ENCODE data around the gene LMBR1.

Gene LMBR1

DNA sequence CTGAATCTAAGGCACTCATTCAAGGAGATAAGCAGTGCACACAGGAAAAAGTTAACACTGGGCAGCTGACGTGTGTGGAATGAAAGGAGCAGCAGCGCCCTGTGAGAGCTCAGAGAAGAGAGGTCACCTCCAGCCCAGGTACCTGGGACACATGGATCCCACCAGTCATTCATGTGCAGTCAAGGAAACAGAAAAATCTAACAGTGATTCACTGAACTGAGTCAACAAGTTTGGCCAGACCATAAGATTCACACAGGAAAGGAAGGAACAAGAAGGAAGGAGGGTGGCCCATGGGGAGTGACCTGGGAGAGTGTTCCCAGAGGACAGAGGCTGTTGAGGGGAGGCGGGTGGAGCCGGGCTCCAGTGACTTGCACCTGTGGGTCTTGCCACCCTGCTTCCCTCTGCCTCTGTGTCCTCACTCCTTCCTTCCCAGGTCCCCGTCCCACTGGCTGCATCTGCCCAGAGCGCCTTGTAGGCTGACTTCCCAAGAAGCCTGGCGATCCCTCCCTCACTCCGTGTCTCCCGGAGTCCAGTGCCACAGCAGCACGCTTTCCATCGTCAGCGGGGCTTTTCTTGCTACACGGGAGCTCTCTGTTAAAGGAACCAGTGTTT is 224.7 kb downstream of the LMBR1 start:
- Mint-ChIP-seq H3K27ac (no peak overlapping the region), H3K4me3 (no peak overlapping the region), H3K4me1 (ENCODE audit: low read depth) (no peaks in the 10 kb centered on the region), H3K9me3 (ENCODE audit: low read depth) (no peaks in the 10 kb centered on the region), H3K36me3 (peaks cover 4% of the 10 kb centered on the region), H3K27me3 (no peaks in the 10 kb centered on the region)

- no peaks in the 10 kb centered on the region for H3K27me3 Mint-ChIP-seq
- H3K4me1 Mint-ChIP-seq (ENCODE audit: low read depth) = no peaks in the 10 kb centered on the region
- peaks cover 4% of the 10 kb centered on the region for H3K36me3 Mint-ChIP-seq
- H3K9me3 Mint-ChIP-seq (ENCODE audit: low read depth) = no peaks in the 10 kb centered on the region
- H3K4me3 Mint-ChIP-seq = no peak overlapping the region
- H3K27ac Mint-ChIP-seq = no peak overlapping the region
Measured at GRCh38 chr7:156667110-156667426, 225.9 kb downstream of the LMBR1 start.

DNA sequence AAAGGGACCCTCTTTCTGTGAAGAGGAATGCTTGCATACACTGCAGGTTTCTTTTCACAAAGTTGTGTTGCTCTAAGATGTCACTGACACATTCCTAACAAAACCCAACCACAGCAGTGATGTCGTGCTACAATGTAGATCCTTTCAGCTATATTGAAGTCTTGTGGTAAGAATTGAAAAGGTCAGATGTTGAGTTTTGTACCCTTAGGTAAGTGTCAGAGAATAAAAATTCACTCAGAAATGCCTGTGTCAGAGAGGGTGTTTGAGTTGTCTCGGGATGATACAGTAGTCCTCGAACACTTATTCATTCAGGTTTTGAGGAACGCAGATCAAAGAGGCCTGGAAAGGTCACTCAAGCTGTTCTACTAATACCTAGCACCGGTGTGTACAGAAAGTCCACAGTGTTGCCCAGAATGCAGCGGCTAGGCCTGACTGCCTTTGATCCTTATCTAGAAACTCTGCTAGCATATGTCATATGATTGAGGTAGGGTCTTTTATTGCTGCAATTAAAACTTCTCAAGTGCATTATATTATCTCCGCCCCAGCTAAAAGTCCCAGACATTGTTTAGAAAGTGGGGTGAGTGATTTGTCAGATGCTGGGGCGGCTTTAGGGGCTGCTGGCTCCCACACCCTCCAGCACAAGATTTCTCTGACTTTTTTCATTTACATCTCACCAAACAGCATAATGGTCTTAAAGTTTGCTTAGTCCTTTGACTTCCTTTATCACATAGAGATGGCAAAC is 226.4 kb downstream of the LMBR1 start:
- H3K36me3 Mint-ChIP-seq = peaks cover 4% of the 10 kb centered on the region
- no peaks in the 10 kb centered on the region for H3K9me3 Mint-ChIP-seq (ENCODE audit: low read depth)
- no peaks in the 10 kb centered on the region for H3K27me3 Mint-ChIP-seq
- H3K27ac Mint-ChIP-seq = no peak overlapping the region
- no peak overlapping the region for H3K4me3 Mint-ChIP-seq
- no peaks in the 10 kb centered on the region for H3K4me1 Mint-ChIP-seq (ENCODE audit: low read depth)

DNA sequence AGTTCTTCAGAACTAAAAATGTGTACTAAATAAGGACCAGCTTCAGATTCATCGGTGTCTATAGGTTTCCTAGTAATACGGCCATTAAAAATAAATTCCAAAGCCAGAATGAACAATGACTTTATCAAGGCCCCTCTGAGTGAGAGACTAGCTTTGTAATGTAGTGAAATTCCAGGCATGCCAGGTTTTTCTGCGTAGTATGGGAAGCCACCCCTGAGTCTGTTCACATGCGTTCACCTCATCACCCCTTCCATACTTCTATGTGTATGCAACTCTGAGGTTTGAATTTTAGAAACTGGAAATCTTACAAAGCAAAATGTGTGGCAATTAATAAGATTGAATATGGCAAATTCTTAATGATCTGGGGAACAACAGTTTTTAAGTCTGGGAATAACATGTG is 227.9 kb downstream of the LMBR1 start:
- Mint-ChIP-seq H3K36me3 (peaks cover 4% of the 10 kb centered on the region), H3K4me1 (ENCODE audit: low read depth) (no peaks in the 10 kb centered on the region), H3K27ac (no peak overlapping the region), H3K27me3 (no peaks in the 10 kb centered on the region), H3K9me3 (ENCODE audit: low read depth) (no peaks in the 10 kb centered on the region), H3K4me3 (no peak overlapping the region)

- no peaks in the 10 kb centered on the region for H3K4me1 Mint-ChIP-seq (ENCODE audit: low read depth)
Measured at GRCh38 chr7:156662277-156662676, 230.7 kb downstream of the LMBR1 start.

DNA sequence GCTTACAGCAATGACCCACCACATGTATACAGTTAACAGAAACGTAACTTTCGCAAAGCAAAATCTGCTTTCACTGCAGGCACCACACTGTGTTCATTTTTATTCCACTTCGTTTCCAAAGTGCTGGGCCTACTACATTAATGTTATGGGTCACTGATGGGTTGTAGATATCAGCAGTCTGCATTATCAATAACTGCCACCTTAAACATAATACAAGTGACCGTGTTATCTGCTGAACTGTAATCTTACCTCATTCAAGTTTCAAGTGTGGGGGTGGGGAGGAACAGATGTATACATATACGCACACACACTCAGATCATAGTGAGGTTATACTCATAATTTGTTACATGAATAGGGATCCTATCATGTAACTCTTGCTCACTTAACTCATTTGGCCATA is 231.3 kb downstream of the LMBR1 start:
- no peak overlapping the region for H3K27ac Mint-ChIP-seq
- no peaks in the 10 kb centered on the region for H3K9me3 Mint-ChIP-seq (ENCODE audit: low read depth)
- no peak overlapping the region for H3K4me3 Mint-ChIP-seq
- no peaks in the 10 kb centered on the region for H3K4me1 Mint-ChIP-seq (ENCODE audit: low read depth)
- H3K36me3 Mint-ChIP-seq = no peaks in the 10 kb centered on the region
- H3K27me3 Mint-ChIP-seq = no peaks in the 10 kb centered on the region

More at GRCh38 chr7:156662277-156662676, 230.7 kb downstream of the LMBR1 start:
- no peaks in the 10 kb centered on the region for H3K27me3 Mint-ChIP-seq
- no peak overlapping the region for H3K27ac Mint-ChIP-seq
- no peak overlapping the region for H3K4me3 Mint-ChIP-seq
- H3K9me3 Mint-ChIP-seq (ENCODE audit: low read depth) = no peaks in the 10 kb centered on the region
- no peaks in the 10 kb centered on the region for H3K36me3 Mint-ChIP-seq

- no peaks in the 10 kb centered on the region for H3K4me1 Mint-ChIP-seq (ENCODE audit: low read depth)
- no peak overlapping the region for H3K4me3 Mint-ChIP-seq
- no peaks in the 10 kb centered on the region for H3K36me3 Mint-ChIP-seq
- H3K27ac Mint-ChIP-seq = no peak overlapping the region
- no peaks in the 10 kb centered on the region for H3K27me3 Mint-ChIP-seq
- H3K9me3 Mint-ChIP-seq (ENCODE audit: low read depth) = no peaks in the 10 kb centered on the region
Measured at GRCh38 chr7:156659961-156660360, 233.0 kb downstream of the LMBR1 start.

DNA sequence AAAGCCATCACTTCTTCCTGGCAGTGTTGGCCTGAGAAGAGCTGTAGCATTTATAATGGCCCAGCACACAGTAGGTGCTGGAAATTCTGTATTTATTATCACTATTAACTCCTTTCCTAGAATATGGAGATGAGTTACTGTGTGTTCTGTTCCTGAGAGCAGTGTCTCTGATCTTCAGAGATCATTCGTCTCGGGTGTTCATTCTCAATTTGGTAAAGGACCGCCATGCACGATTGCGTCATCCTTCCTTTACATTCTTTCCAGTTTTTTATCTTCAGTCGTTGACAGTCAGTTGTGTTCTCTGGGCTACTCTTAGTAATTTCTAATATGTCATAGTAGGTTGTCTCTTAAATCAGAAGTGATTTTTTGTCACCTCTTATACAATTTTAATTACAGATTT is 233.8 kb downstream of the LMBR1 start:
- Mint-ChIP-seq H3K27me3 (no peaks in the 10 kb centered on the region), H3K27ac (no peak overlapping the region), H3K36me3 (no peaks in the 10 kb centered on the region), H3K4me1 (ENCODE audit: low read depth) (no peaks in the 10 kb centered on the region), H3K4me3 (no peak overlapping the region), H3K9me3 (ENCODE audit: low read depth) (no peaks in the 10 kb centered on the region)

DNA sequence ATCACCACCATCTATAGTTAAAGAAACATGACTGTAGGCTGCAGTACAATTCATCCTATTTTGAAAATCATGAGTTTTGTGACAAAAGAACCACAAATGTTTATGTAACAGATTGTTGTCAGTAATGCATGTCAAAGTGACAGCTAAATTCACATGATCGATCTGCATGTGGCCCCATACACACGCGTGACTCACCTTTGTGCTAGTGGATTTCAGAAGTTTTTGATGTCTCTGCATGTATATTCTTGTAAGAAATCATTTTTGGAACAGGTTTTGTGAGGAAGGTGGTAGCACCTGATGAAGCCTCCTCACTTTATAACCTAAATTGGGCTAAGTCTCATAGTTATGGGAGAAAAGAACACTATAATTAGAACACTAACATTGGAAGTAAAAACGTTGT is 235.3 kb downstream of the LMBR1 start:
- Mint-ChIP-seq H3K9me3 (ENCODE audit: low read depth) (no peaks in the 10 kb centered on the region), H3K4me3 (no peak overlapping the region), H3K36me3 (no peaks in the 10 kb centered on the region), H3K27ac (no peak overlapping the region), H3K27me3 (peaks cover 3% of the 10 kb centered on the region), H3K4me1 (ENCODE audit: low read depth) (no peaks in the 10 kb centered on the region)

DNA sequence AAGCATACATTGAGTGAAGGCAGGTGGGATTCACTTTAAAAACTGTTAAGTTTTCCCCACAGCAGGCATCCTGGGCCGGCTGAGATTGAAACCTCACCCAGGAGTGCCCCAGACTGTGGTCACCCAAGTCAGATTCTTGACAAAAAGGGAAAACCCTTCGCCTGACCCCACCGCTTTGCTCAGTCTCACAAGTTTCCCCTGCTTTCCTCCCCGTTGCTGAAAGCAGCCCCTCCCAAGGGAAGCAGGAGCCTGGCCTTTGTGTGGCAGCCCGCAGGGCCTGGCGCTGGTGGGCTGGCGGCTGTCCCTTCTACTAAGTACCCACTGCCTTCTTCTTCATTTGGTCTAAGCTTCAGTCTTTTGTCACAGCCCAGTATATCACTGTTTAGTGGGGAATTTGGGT is 236.4 kb downstream of the LMBR1 start:
- Mint-ChIP-seq H3K4me3 (no peak overlapping the region), H3K9me3 (ENCODE audit: low read depth) (no peaks in the 10 kb centered on the region), H3K27me3 (peaks cover 4% of the 10 kb centered on the region), H3K36me3 (no peaks in the 10 kb centered on the region), H3K4me1 (ENCODE audit: low read depth) (no peaks in the 10 kb centered on the region), H3K27ac (no peak overlapping the region)

- Mint-ChIP-seq H3K36me3 (no peaks in the 10 kb centered on the region), H3K4me1 (ENCODE audit: low read depth) (no peaks in the 10 kb centered on the region), H3K9me3 (ENCODE audit: low read depth) (no peaks in the 10 kb centered on the region), H3K27ac (no peak overlapping the region), H3K27me3 (peaks cover 4% of the 10 kb centered on the region), H3K4me3 (no peak overlapping the region)
Measured at GRCh38 chr7:156655983-156656382, 237.0 kb downstream of the LMBR1 start.

GRCh38 chr7:156655251-156655650 is 237.7 kb downstream of the LMBR1 start:
- H3K9me3 Mint-ChIP-seq (ENCODE audit: low read depth) = no peaks in the 10 kb centered on the region
- H3K4me3 Mint-ChIP-seq = no peak overlapping the region
- no peaks in the 10 kb centered on the region for H3K4me1 Mint-ChIP-seq (ENCODE audit: low read depth)
- H3K36me3 Mint-ChIP-seq = no peaks in the 10 kb centered on the region
- H3K27ac Mint-ChIP-seq = no peak overlapping the region
- peaks cover 9% of the 10 kb centered on the region for H3K27me3 Mint-ChIP-seq

DNA sequence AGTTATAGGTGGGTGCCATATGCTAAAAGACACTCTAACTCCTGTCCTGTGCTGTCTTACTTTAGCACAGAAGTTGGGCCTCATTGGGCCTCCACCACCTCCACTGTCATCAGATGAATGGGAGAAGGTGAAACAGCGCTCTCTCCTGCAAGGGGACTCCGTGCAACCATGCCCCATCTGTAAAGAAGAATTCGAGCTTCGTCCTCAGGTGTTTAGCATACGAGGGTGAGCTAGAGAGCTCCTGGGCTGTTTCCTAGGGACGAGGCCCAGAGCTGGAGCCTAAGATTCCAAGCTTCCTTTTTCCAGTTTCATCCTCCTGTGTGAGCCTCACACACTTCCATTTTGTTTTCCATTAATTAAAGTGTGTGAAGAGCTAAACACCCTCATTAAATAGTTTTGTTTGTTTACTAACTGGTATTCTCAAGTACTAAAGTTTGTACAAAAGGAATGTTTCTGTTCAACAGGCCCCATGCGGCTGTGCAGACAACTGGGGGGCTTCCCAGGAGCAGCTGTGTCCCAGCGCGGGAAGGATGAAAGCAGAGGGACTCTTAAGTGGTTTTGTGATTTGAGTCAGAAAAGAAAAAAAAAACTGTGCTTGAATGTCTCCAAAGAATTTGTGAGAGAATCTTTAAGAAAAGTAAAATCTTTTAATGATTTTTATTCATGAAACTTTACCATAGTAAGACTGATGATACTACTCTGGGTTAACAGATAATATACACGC is 238.3 kb downstream of the LMBR1 start:
- Mint-ChIP-seq H3K36me3 (no peaks in the 10 kb centered on the region), H3K27me3 (peaks cover 10% of the 10 kb centered on the region), H3K4me3 (no peak overlapping the region), H3K27ac (no peak overlapping the region), H3K4me1 (ENCODE audit: low read depth) (no peaks in the 10 kb centered on the region), H3K9me3 (ENCODE audit: low read depth) (no peaks in the 10 kb centered on the region)

DNA sequence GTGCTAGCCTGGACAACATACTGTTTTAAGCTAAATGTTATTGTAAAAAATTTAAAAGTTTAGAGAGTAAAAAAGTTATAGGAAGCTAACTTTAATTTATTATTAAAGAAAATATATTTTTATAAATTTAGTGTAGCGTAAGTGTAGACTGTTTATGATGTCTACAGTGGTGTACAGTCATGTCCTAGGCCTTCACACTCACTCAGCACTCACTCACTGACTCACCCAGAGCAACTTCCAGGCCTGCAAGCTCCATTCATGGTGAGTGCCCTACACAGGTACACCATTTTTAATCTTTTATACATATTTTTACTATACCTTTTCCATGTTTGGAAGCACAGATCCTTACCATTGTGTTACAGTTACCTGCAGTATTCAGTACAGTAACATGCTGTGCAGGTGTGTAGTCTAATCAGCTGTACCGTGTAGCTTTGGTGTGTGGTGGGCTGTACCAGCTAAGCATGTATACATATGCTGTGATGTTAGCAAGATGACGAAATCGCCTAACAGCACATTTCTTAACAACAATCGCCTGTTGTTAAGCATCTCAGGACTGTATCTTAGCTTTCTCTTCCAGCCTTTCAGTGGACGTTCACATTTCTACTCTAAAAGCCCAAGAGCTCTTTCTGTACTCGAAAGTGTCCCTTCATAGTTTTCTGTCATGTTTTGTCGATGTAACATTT is 240.0 kb downstream of the LMBR1 start:
- peaks cover 22% of the 10 kb centered on the region for H3K27me3 Mint-ChIP-seq
- H3K4me1 Mint-ChIP-seq (ENCODE audit: low read depth) = no peaks in the 10 kb centered on the region
- H3K4me3 Mint-ChIP-seq = no peak overlapping the region
- H3K27ac Mint-ChIP-seq = no peak overlapping the region
- no peaks in the 10 kb centered on the region for H3K9me3 Mint-ChIP-seq (ENCODE audit: low read depth)
- no peaks in the 10 kb centered on the region for H3K36me3 Mint-ChIP-seq

GRCh38 chr7:156651474-156651873 is 241.5 kb downstream of the LMBR1 start:
- Mint-ChIP-seq H3K4me1 (ENCODE audit: low read depth) (no peaks in the 10 kb centered on the region), H3K27me3 (peaks cover 30% of the 10 kb centered on the region), H3K4me3 (no peak overlapping the region), H3K9me3 (ENCODE audit: low read depth) (no peaks in the 10 kb centered on the region), H3K27ac (no peak overlapping the region), H3K36me3 (no peaks in the 10 kb centered on the region)
